Trophoblast cell (in vitro differentiated cells and primary cell): ENCODE measurements around the gene TMEM52B.

ENCODE experiments used
- DNase-seq, 2 donors: peaks; one replicate each; pipeline ENCODE4 v3.0.0-alpha.2; 2016
- H2AFZ ChIP-seq: 2 replicates; pipeline ENCODE4 v1.6.1; 2013; ENCODE audit warnings: low read length, moderate library complexity, mild to moderate bottlenecking; ENCODE audit not compliant: insufficient read depth, poor library complexity
- H2AK5ac ChIP-seq: 2 replicates; pipeline ENCODE4 v1.6.1; 2013; ENCODE audit warnings: mild to moderate bottlenecking, low read length
- H2BK120ac ChIP-seq: 2 replicates; pipeline ENCODE4 v1.6.1; 2013; ENCODE audit warnings: low read length, mild to moderate bottlenecking, moderate library complexity; ENCODE audit not compliant: insufficient read depth, poor library complexity
- H2BK12ac ChIP-seq: 2 replicates; pipeline ENCODE4 v1.6.1; 2013; ENCODE audit warnings: mild to moderate bottlenecking, low read length, moderate library complexity
- H2BK5ac ChIP-seq: 2 replicates; pipeline ENCODE4 v1.6.1; 2013; ENCODE audit warnings: low read length, low read depth, moderate library complexity, mild to moderate bottlenecking; ENCODE audit not compliant: poor library complexity
- H3K14ac ChIP-seq: 2 replicates; pipeline ENCODE4 v1.6.1; 2013; ENCODE audit warnings: mild to moderate bottlenecking, low read length
- H3K18ac ChIP-seq: 2 replicates; pipeline ENCODE4 v1.6.1; 2013; ENCODE audit warnings: mild to moderate bottlenecking, low read length
- H3K23ac ChIP-seq: 2 replicates; pipeline ENCODE4 v1.6.1; 2013; ENCODE audit warnings: low read length
- H3K27ac ChIP-seq: 2 replicates; pipeline ENCODE4 v1.5.1; 2013; ENCODE audit warnings: low read depth, mild to moderate bottlenecking, inconsistent platforms, low read length, moderate library complexity
- H3K27me3 ChIP-seq: 2 replicates; pipeline ENCODE4 v1.6.1; 2013; ENCODE audit warnings: inconsistent platforms, mild to moderate bottlenecking, low read length, moderate library complexity; ENCODE audit not compliant: insufficient read depth
- H3K36me3 ChIP-seq, 2 experiments: 1 replicate in 1 of 2; 2 replicates in 1 of 2; pipeline ENCODE4 v1.6.1; 2013; ENCODE audit warnings: low read length in 2 of 2, mild to moderate bottlenecking in 2 of 2, moderate library complexity in 1 of 2; ENCODE audit not compliant: insufficient read depth in 2 of 2, control insufficient read depth in 1 of 2
- H3K4ac ChIP-seq: 2 replicates; pipeline ENCODE4 v1.6.1; 2013; ENCODE audit warnings: low read depth, mild to moderate bottlenecking, low read length, moderate library complexity
- H3K4me1 ChIP-seq, 2 experiments: 1 replicate in 1 of 2; 2 replicates in 1 of 2; pipeline ENCODE4 v1.6.1; 2013; ENCODE audit warnings: low read length in 2 of 2, mild to moderate bottlenecking in 2 of 2, moderate library complexity in 1 of 2; ENCODE audit not compliant: insufficient read depth in 2 of 2, control insufficient read depth in 1 of 2
- H3K4me2 ChIP-seq: 2 replicates; pipeline ENCODE4 v1.6.1; 2013; ENCODE audit warnings: inconsistent platforms, mild to moderate bottlenecking, low read length, moderate library complexity
- H3K4me3 ChIP-seq: 2 replicates; pipeline ENCODE4 v1.5.1; 2013; ENCODE audit warnings: mild to moderate bottlenecking, low read depth, low read length, inconsistent platforms
- H3K79me1 ChIP-seq: one replicate; pipeline ENCODE4 v1.6.1; 2013; ENCODE audit warnings: low read length
- H3K79me2 ChIP-seq: 2 replicates; pipeline ENCODE4 v1.6.1; 2013; ENCODE audit warnings: low read length, mild to moderate bottlenecking; ENCODE audit not compliant: control insufficient read depth, insufficient read depth, poor library complexity
- H3K9ac ChIP-seq: 2 replicates; pipeline ENCODE4 v1.6.1; 2013; ENCODE audit warnings: mild to moderate bottlenecking, low read length
- H3K9me3 ChIP-seq: 2 replicates; pipeline ENCODE4 v1.6.1; 2013; ENCODE audit warnings: low read depth, mild to moderate bottlenecking, control low read depth, inconsistent platforms, low read length; ENCODE audit not compliant: insufficient read depth
- H4K12ac ChIP-seq: 2 replicates; pipeline ENCODE4 v1.6.1; 2013; ENCODE audit warnings: low read depth, mild to moderate bottlenecking, low read length, moderate library complexity
- H4K8ac ChIP-seq: 2 replicates; pipeline ENCODE4 v1.6.1; 2013; ENCODE audit warnings: low read depth, mild to moderate bottlenecking, low read length, moderate library complexity
- H4K91ac ChIP-seq: one replicate; pipeline ENCODE4 v1.6.1; 2013; ENCODE audit warnings: low read depth, mild to moderate bottlenecking, low read length, moderate library complexity
- WGBS: extraction: QIAGEN DNeasy Blood & Tissue Kit; methylation state at CpG from one replicate; pipeline ENCODE4 v1.1.7; 2013; ENCODE audit warnings: missing lambda C conversion rate; ENCODE audit not compliant: insufficient read length, insufficient coverage; ENCODE audit errors: extremely low coverage; 5-methylcytosine and 5-hydroxymethylcytosine counted together

TMEM52B gene

DNA sequence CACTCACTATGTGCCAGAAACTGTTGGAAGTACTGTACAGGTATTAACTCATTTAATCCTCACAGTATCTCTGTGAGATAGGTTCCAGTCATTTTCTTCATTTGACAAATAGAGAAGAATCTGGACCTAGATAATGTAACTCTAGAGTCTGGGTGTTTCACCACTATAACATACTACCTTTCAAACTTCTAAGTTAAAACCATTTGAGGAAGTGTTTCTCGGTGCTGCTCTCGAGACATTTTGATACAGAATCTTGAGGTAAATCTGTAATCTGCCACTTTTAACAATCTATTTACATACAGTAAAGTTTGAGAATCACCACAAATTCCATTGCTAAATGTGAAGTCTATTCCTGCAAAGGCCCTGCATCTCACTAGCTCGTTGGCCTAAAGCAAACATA, 15.7 kb upstream of the TMEM52B start:
- no peaks in the 10 kb centered on the region for H3K79me2 ChIP-seq
- no peak overlapping the region for H3K4ac ChIP-seq
- no CpG with 5 or more reads among the region's 3 CpGs for WGBS
- no peak overlapping the region for H4K91ac ChIP-seq
- H2BK5ac ChIP-seq = no peak overlapping the region
- H3K27me3 ChIP-seq = no peaks in the 10 kb centered on the region
- H2BK120ac ChIP-seq = no peak overlapping the region
- H3K9ac ChIP-seq = no peak overlapping the region
- no peak for DNase-seq
- no peak overlapping the region for H2AFZ ChIP-seq
- H2BK12ac ChIP-seq = no peak overlapping the region
- peaks cover 3% of the 10 kb centered on the region in 2 experiments for H3K4me1 ChIP-seq
- H3K4me2 ChIP-seq = no peak overlapping the region
- H3K18ac ChIP-seq = no peak overlapping the region
- no peaks in the 10 kb centered on the region for H3K9me3 ChIP-seq
- no peak overlapping the region for H4K8ac ChIP-seq
- no peak overlapping the region for H4K12ac ChIP-seq
- no peak overlapping the region for H3K27ac ChIP-seq
- peaks cover 1% of the 10 kb centered on the region for H3K79me1 ChIP-seq
- no peak overlapping the region for H2AK5ac ChIP-seq
- no peaks in the 10 kb centered on the region for H3K36me3 ChIP-seq
- no peak overlapping the region for H3K4me3 ChIP-seq
- H3K14ac ChIP-seq = no peak overlapping the region
- H3K23ac ChIP-seq = no peak overlapping the region

DNA sequence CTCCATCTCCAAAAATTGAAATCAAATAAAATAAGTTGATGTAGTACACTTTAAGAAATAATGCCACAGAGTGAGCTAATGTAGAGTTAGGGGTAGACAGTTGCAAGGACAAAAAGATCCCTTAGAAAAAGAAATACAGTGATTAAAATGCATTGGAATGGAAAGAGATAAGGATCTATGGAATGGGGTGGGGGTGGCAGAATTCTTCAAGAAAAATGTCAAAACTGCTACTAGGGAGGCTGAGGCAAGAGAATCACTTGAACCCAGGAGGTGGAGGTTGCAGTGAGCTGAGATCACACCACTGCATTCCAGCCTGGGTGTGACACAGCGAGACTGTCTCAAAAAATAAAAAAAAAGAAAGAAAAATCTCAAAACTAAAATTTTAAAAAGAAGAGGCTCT, 13.4 kb upstream of the TMEM52B start:
- Histone ChIP-seq H3K27me3 (no peaks in the 10 kb centered on the region), H2BK5ac (no peak overlapping the region), H2AFZ (no peak overlapping the region), H3K23ac (no peak overlapping the region), H3K4me2 (no peak overlapping the region), H3K79me2 (no peaks in the 10 kb centered on the region), H3K36me3 (no peaks in the 10 kb centered on the region), H4K12ac (no peak overlapping the region), H3K14ac (no peak overlapping the region), H3K79me1 (peaks cover 2% of the 10 kb centered on the region), H4K8ac (no peak overlapping the region), H2BK120ac (no peak overlapping the region), H3K4me1 (peaks cover 3 to 4% of the 10 kb centered on the region in 2 experiments), H3K27ac (no peak overlapping the region), H4K91ac (no peak overlapping the region), H3K4ac (no peak overlapping the region), H3K4me3 (no peak overlapping the region), H3K9me3 (no peaks in the 10 kb centered on the region), H2BK12ac (no peak overlapping the region), H3K18ac (no peak overlapping the region), H2AK5ac (no peak overlapping the region), H3K9ac (no peak overlapping the region)
- DNase-seq = peak; percentile 66 to 82
- WGBS = no CpG with 5 or more reads among the region's 1 CpG

GRCh38 chr12:10167599-10167998, 11.2 kb upstream of the TMEM52B start:
- Histone ChIP-seq H3K27ac (no peak overlapping the region), H3K9me3 (no peaks in the 10 kb centered on the region), H3K27me3 (no peaks in the 10 kb centered on the region), H2AK5ac (no peak overlapping the region), H3K4me2 (no peak overlapping the region), H2BK12ac (no peak overlapping the region), H3K36me3 (no peaks in the 10 kb centered on the region), H3K4ac (no peak overlapping the region), H3K79me2 (no peaks in the 10 kb centered on the region), H4K91ac (no peak overlapping the region), H2BK120ac (no peak overlapping the region), H3K4me3 (no peak overlapping the region), H3K18ac (no peak overlapping the region), H3K79me1 (peaks cover 5% of the 10 kb centered on the region), H2BK5ac (no peak overlapping the region), H3K14ac (no peak overlapping the region), H2AFZ (no peak overlapping the region), H4K12ac (no peak overlapping the region), H3K23ac (no peak overlapping the region), H3K9ac (no peak overlapping the region), H3K4me1 (peaks cover 3 to 6% of the 10 kb centered on the region in 2 experiments), H4K8ac (no peak overlapping the region)
- no CpG with 5 or more reads among the region's 5 CpGs for WGBS
- peak; percentile 65 to 88 for DNase-seq

GRCh38 chr12:10169104-10169503, 9.7 kb upstream of the TMEM52B start:
- H3K9ac ChIP-seq = no peak overlapping the region
- H2AK5ac ChIP-seq = no peak overlapping the region
- peaks cover 5% of the 10 kb centered on the region for H3K79me1 ChIP-seq
- no peak overlapping the region for H2BK5ac ChIP-seq
- peaks cover 3 to 6% of the 10 kb centered on the region in 2 experiments for H3K4me1 ChIP-seq
- H3K23ac ChIP-seq = no peak overlapping the region
- H3K14ac ChIP-seq = no peak overlapping the region
- no peak overlapping the region for H2AFZ ChIP-seq
- no peak overlapping the region for H2BK12ac ChIP-seq
- no peak overlapping the region for H3K4me2 ChIP-seq
- no CpG with 5 or more reads among the region's 3 CpGs for WGBS
- DNase-seq = peak in 1 of 2 donors; percentile 29
- no peak overlapping the region for H4K91ac ChIP-seq
- no peak overlapping the region for H3K4ac ChIP-seq
- no peaks in the 10 kb centered on the region for H3K79me2 ChIP-seq
- H4K8ac ChIP-seq = no peak overlapping the region
- no peak overlapping the region for H3K27ac ChIP-seq
- no peak overlapping the region for H3K18ac ChIP-seq
- H4K12ac ChIP-seq = no peak overlapping the region
- no peak overlapping the region for H2BK120ac ChIP-seq
- H3K27me3 ChIP-seq = no peaks in the 10 kb centered on the region
- H3K9me3 ChIP-seq = no peaks in the 10 kb centered on the region
- H3K4me3 ChIP-seq = no peak overlapping the region
- no peaks in the 10 kb centered on the region for H3K36me3 ChIP-seq
